Stomach (tissue), 9 donors: ENCODE data around the gene WNT9A. TPM values are rescaled to one million over a fixed set of nuclear protein-coding genes. Genes with fewer than 3 reads are reported as not detected.

Experiments
- DNase-seq, 2 donors: peaks; one replicate each; pipeline versions ENCODE4 v3.0.0 to v3.0.0-alpha.2; 2013 to 2019
- H3K27ac ChIP-seq, 5 donors: fragments of 200-600 bp in 4 of 5; sonication (generic) in 4 of 5; one replicate each; pipeline ENCODE4 v1.5.1; 2013 to 2019; ENCODE audit warnings: mild to moderate bottlenecking in 1 of 5, moderate library complexity in 1 of 5
- H3K27me3 ChIP-seq, 3 donors: fragments of 200-600 bp; sonication (generic); one replicate each; pipeline ENCODE4 v1.5.1; 2017 to 2019; ENCODE audit warnings: mixed run types in 1 of 3
- H3K36me3 ChIP-seq, 4 donors: fragments of 200-600 bp; sonication (generic); 1 replicate in 3 of 4; 2 replicates in 1 of 4; pipeline ENCODE4 v1.5.1; 2016 to 2019
- H3K4me1 ChIP-seq, 4 donors: fragments of 200-600 bp; sonication (generic); one replicate each; pipeline ENCODE4 v1.5.1; 2016 to 2019
- H3K4me3 ChIP-seq, 4 donors: fragments of 200-600 bp; sonication (generic) in 3 of 4; one replicate each; pipeline ENCODE4 v1.5.1; 2016 to 2019; ENCODE audit warnings: mild to moderate bottlenecking in 1 of 4
- H3K9me3 ChIP-seq, 4 donors: fragments of 200-600 bp; sonication (generic); one replicate each; pipeline ENCODE4 v1.5.1; 2016 to 2019
- EP300 ChIP-seq: sonication (generic); formaldehyde crosslinking; IDR thresholded peaks from one replicate; pipeline ENCODE4 v1.6.1; 2017; ENCODE audit warnings: antibody characterized with exemption
- POLR2A ChIP-seq, 4 donors: fragments of 450-650 bp; IDR thresholded peaks; one replicate each; pipeline ENCODE4 v1.6.1; 2016; ENCODE audit warnings: antibody characterized with exemption in 4 of 4, control low read depth in 2 of 4, mild to moderate bottlenecking in 1 of 4, moderate library complexity in 1 of 4
- POLR2AphosphoS5 ChIP-seq, 3 donors: sonication (generic); formaldehyde crosslinking; IDR thresholded peaks; one replicate each; pipeline ENCODE4 v1.6.1; 2016; ENCODE audit warnings: antibody characterized with exemption in 3 of 3
- WGBS, 5 donors: extraction: QIAGEN DNeasy Blood & Tissue Kit in 3 of 5; methylation state at CpG; one replicate each; pipeline versions ENCODE4 v1.1.5 to v1.1.7; 2013 to 2018; 5-methylcytosine and 5-hydroxymethylcytosine counted together
- intact Hi-C: fragments of 100-400 bp; cut with DNase I; formaldehyde crosslinking; loops from one replicate; pipeline ENCODE4 v1.15.1; 2023; ENCODE audit warnings: low total_unique reads
- polyA plus RNA-seq, 3 donors: library from polyadenylated mRNA; stranded (reverse); fragments of 200-250 nt; gene quantifications; one replicate each; pipeline ENCODE4 v1.2.3, GENCODE V29; 2013
- total RNA-seq, 5 donors: library from RNA; depleted of rRNA; stranded (reverse); fragments of >200 nt; gene quantifications; one replicate each; pipeline versions ENCODE4 v1.1.0 to v1.2.3, GENCODE V29; 2014 to 2016
- TF ChIP-seq, protein P1 (sequence below), 7 experiments: fragments of 450-650 bp in 4 of 7; fragments of 200-600 bp in 3 of 7; sonication (generic) in 3 of 7; IDR thresholded peaks; one replicate each; pipeline ENCODE4 v1.5.1; 2016 to 2019; ENCODE audit warnings: antibody characterized with exemption in 7 of 7, control low read depth in 2 of 7, mild to moderate bottlenecking in 1 of 7
- donor health status: healthy with polysubstance abuse.
- donor health status: Bipolar disorder and iron deficiency.
- donor health status: healthy.

Gene WNT9A
- total and polyA plus RNA-seq, 8 donors: 1.1 to 22.2 (median 3.0) TPM

DNA sequence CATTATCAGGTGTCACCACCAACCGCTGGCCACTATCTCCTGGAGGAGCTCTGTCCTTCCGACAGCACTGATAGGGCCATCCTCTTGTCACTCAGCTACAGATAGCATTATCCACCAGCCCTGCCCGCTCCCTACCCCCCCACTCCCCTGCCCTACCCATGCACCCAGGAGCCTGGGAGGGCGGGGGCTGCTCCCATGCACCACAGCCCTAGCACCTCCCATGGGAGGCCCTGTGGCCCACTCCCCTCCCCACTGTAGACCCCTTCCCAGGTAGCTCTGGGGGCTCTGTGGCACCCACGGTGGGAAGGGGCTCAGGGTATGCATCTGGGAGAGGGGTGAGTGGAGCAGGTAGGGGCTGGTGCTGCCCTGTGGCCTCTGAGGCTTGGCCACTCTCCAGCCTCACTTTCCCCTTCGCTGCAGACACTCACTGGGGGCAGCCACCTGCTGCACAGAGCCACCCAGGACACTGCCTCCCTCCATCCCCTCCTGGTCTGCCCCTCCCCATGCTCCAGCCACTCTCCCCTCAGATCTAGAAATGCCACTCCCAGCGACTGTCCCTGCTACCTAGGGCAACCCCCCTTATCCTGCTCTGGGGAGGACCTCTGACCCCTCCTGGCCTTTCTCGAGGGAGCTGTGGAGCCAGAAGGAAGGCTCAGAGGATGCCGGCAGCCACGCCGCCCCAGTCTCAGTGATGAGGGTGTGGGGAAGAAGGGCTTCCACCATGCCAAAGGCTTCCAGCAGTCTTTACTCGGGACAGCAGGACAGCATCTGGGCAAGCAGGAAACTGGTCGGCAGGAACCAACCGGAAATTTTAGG, 58.5 kb downstream of the WNT9A start:
- peak; percentile 18 to 52 for DNase-seq
- intact Hi-C loops: no loop called here
- Histone ChIP-seq H3K27me3 (peaks cover 0 to 23% (median 15%) of the 10 kb centered on the region in 3 donors), H3K9me3 (no peaks in the 10 kb centered on the region), H3K4me3 (no peak overlapping the region), H3K4me1 (peaks cover 25 to 27% (median 26%) of the 10 kb centered on the region in 4 donors), H3K27ac (peak overlapping the region in 1 of 5 donors; percentile 91), H3K36me3 (no peaks in the 10 kb centered on the region)
- 50 to 60% (median 57%) methylated on average over 9 to 14 of the region's 14 CpGs for WGBS, 5 donors
- no peak for TF ChIP-seq POLR2AphosphoS5 (IDR thresholded peaks at IDR 0.05)
- no peak for TF ChIP-seq POLR2A (IDR thresholded peaks at IDR 0.05)
- TF ChIP-seq, protein P1, sequence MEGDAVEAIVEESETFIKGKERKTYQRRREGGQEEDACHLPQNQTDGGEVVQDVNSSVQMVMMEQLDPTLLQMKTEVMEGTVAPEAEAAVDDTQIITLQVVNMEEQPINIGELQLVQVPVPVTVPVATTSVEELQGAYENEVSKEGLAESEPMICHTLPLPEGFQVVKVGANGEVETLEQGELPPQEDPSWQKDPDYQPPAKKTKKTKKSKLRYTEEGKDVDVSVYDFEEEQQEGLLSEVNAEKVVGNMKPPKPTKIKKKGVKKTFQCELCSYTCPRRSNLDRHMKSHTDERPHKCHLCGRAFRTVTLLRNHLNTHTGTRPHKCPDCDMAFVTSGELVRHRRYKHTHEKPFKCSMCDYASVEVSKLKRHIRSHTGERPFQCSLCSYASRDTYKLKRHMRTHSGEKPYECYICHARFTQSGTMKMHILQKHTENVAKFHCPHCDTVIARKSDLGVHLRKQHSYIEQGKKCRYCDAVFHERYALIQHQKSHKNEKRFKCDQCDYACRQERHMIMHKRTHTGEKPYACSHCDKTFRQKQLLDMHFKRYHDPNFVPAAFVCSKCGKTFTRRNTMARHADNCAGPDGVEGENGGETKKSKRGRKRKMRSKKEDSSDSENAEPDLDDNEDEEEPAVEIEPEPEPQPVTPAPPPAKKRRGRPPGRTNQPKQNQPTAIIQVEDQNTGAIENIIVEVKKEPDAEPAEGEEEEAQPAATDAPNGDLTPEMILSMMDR (IDR thresholded peaks at IDR 0.05): no peak
- TF ChIP-seq EP300: no peak

DNA sequence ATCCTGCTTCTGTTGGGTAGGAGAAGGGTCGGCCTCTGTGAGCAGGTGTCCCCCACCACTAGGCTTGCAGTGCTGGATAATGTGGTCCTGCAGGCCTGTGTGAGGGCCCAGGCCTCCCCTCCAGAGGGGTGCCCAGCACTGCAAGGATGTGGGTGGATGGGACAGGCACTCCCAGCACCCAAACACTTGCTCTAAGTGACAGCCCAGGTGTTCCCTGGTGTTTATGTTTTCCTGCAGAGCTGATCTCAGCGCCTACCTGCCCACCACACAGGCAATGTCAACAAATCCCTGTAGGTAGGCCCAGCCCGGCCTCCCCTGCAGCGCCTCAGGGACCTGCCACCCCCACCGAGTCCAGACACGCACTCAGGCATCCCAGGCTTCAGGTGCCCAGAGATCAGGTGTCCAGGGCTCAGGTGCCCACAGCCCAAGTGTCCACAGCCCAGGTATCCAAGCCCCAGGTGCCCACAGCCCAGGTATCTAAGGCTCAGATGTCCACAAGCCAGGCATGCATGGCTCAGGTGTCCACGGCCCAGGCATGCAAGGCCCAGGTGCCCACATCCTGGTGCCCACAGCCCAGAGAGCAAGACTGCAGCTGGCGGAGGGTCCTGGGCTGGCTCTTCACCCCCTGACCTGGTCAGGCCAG, 59.2 kb downstream of the WNT9A start:
- TF ChIP-seq EP300 (no peak), POLR2A (IDR thresholded peaks at IDR 0.05) (no peak), POLR2AphosphoS5 (IDR thresholded peaks at IDR 0.05) (no peak)
- TF ChIP-seq, protein P1 (IDR thresholded peaks at IDR 0.05): no peak
- peak in 1 of 2 donors; percentile 24 for DNase-seq
- H3K9me3 ChIP-seq: no peaks in the 10 kb centered on the region
- H3K4me3 ChIP-seq: peak overlapping the region in 1 of 4 donors; percentile 52
- intact Hi-C loops: no loop called here
- H3K27ac ChIP-seq: peak overlapping the region in 4 of 5 donors; percentile 83 to 91 (median 88)
- peaks cover 0 to 23% (median 15%) of the 10 kb centered on the region in 3 donors for H3K27me3 ChIP-seq
- H3K4me1 ChIP-seq: peaks cover 25 to 27% (median 26%) of the 10 kb centered on the region in 4 donors
- WGBS, 5 donors: 68 to 87% (median 79%) methylated on average over 7 to 8 of the region's 8 CpGs
- no peaks in the 10 kb centered on the region for H3K36me3 ChIP-seq

DNA sequence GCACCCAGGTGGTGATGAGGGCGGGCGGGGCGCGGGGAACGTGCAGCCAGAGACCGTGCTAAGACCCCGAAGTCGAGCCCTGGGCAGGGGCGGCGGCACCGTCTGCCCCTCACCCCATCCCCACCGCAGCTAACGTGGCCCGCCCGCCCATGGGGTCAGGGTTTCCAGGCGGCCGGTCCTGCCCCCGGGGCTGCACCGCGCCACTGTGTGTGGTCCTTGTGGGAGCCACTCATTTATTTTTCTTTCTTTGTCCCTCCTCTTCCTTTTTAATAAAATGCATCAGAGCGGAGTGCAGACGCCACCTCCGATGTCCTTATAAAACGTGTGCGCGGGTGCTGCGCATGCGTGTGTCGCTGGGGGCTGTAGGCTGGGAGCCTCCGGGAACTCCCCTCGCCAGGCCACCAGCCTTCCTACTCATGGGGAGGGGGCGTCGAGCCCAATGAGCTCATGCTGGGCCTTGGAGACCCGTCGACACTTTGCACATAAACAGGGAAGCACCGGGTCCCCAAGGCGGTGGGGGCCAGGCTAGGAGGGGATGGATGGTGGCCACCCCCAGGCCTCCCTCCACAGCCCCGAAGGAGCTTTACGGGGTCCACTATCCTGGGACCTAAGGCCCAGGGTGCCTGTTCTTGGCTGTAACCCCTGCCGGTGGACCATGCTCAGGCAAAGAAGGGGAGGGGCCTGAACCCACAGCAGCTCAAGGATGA, 59.9 kb downstream of the WNT9A start:
- peak overlapping the region; percentile 66 to 91 (median 87) for H3K27ac ChIP-seq
- H3K27me3 ChIP-seq: peaks cover 0 to 23% (median 15%) of the 10 kb centered on the region in 3 donors
- no peaks in the 10 kb centered on the region for H3K9me3 ChIP-seq
- intact Hi-C loops: no loop called here
- DNase-seq: peak; percentile 41 to 90
- peaks cover 25 to 27% (median 26%) of the 10 kb centered on the region in 4 donors for H3K4me1 ChIP-seq
- H3K36me3 ChIP-seq: no peaks in the 10 kb centered on the region
- H3K4me3 ChIP-seq: peak overlapping the region; percentile 50 to 54 (median 52)
- 31 to 51% (median 33%) methylated on average over 28 to 40 of the region's 40 CpGs for WGBS, 5 donors
- TF ChIP-seq, protein P1 (IDR thresholded peaks at IDR 0.05): no peak
- TF ChIP-seq EP300: no peak
- no peak for TF ChIP-seq POLR2A (IDR thresholded peaks at IDR 0.05)
- TF ChIP-seq POLR2AphosphoS5 (IDR thresholded peaks at IDR 0.05): no peak
